Measurements from ENCODE around the gene SORCS2. TPM values are rescaled to one million over a fixed set of nuclear protein-coding genes. Genes with fewer than 3 reads are reported as not detected.

Gene SORCS2
- total RNA-seq, 4 donors from 2014 or later, result 1.1 to 2.5 (median 2.0) TPM

- no peak overlapping the region for H3K4me3 ChIP-seq
- peaks cover 3 to 17% (median 5%) of the 10 kb centered on the region in 3 donors for H3K4me1 ChIP-seq
- DNase-seq, result no peak
- WGBS, 2 donors, result 75 to 76% methylated on average over 4 to 5 of the region's 7 CpGs
- intact Hi-C loops (cut with DNase I), result no loop called here
- peaks cover 0 to 41% (median 0%) of the 10 kb centered on the region in 4 donors for H3K27me3 ChIP-seq
- no peak overlapping the region for H3K27ac ChIP-seq
- no peaks in the 10 kb centered on the region for H3K36me3 ChIP-seq
- no peak for TF ChIP-seq POLR2A (IDR thresholded peaks at IDR 0.05)
- no peak for TF ChIP-seq CTCF (IDR thresholded peaks at IDR 0.05)
- H3K9me3 ChIP-seq, result peaks cover 0 to 2% (median under 1%) of the 10 kb centered on the region in 3 donors
Observed at GRCh38 chr4:7638984-7639789, 446.8 kb downstream of the SORCS2 start.

- Histone ChIP-seq H3K27me3 (peaks cover 0 to 35% (median 0%) of the 10 kb centered on the region in 4 donors), H3K4me3 (no peak overlapping the region), H3K4me1 (peaks cover 2 to 10% (median 3%) of the 10 kb centered on the region in 3 donors), H3K9me3 (peaks cover 0 to 10% (median 6%) of the 10 kb centered on the region in 3 donors), H3K27ac (no peak overlapping the region), H3K36me3 (no peaks in the 10 kb centered on the region)
- WGBS, 2 donors, result 73 to 77% methylated on average over 6 of the region's 6 CpGs
- TF ChIP-seq POLR2A (IDR thresholded peaks at IDR 0.05), result no peak
- no peak for DNase-seq
- intact Hi-C loops (cut with DNase I), result no loop called here
Observed at GRCh38 chr4:7640136-7640535, 447.8 kb downstream of the SORCS2 start.

GRCh38 chr4:7641712-7642111 is 449.4 kb downstream of the SORCS2 start:
- intact Hi-C loops (cut with DNase I), result no loop called here
- Histone ChIP-seq H3K4me1 (no peaks in the 10 kb centered on the region), H3K27me3 (peaks cover 0 to 29% (median 0%) of the 10 kb centered on the region in 4 donors), H3K27ac (no peak overlapping the region), H3K36me3 (no peaks in the 10 kb centered on the region), H3K4me3 (no peak overlapping the region), H3K9me3 (peaks cover 0 to 10% (median 6%) of the 10 kb centered on the region in 3 donors)
- no peak for DNase-seq
- no peak for TF ChIP-seq POLR2A (IDR thresholded peaks at IDR 0.05)
- no peak for TF ChIP-seq CTCF (IDR thresholded peaks at IDR 0.05)

- Histone ChIP-seq H3K4me1 (no peaks in the 10 kb centered on the region), H3K27me3 (peaks cover 0 to 24% (median 0%) of the 10 kb centered on the region in 4 donors), H3K9me3 (peaks cover 0 to 10% (median 6%) of the 10 kb centered on the region in 3 donors), H3K4me3 (no peak overlapping the region), H3K36me3 (no peaks in the 10 kb centered on the region), H3K27ac (no peak overlapping the region)
- intact Hi-C loops (cut with DNase I), result no loop called here
- WGBS, 2 donors, result 51 to 61% methylated on average over 9 of the region's 9 CpGs
- TF ChIP-seq POLR2A (IDR thresholded peaks at IDR 0.05), result no peak
- TF ChIP-seq CTCF (IDR thresholded peaks at IDR 0.05), result no peak
- DNase-seq, result no peak
Observed at GRCh38 chr4:7642741-7643458, 450.6 kb downstream of the SORCS2 start.

- intact Hi-C loops (cut with DNase I), result no loop called here
- no peak overlapping the region for H3K27ac ChIP-seq
- 86 to 100% methylated on average over 1 of the region's 1 CpG for WGBS, 2 donors
- H3K27me3 ChIP-seq, result peaks cover 0 to 16% (median 0%) of the 10 kb centered on the region in 4 donors
- no peak for DNase-seq
- no peak for TF ChIP-seq CTCF (IDR thresholded peaks at IDR 0.05)
- TF ChIP-seq POLR2A (IDR thresholded peaks at IDR 0.05), result no peak
- H3K4me3 ChIP-seq, result no peak overlapping the region
- no peaks in the 10 kb centered on the region for H3K36me3 ChIP-seq
- H3K4me1 ChIP-seq, result peaks cover 0 to 17% (median 4%) of the 10 kb centered on the region in 3 donors
- peaks cover 0 to 10% (median 6%) of the 10 kb centered on the region in 3 donors for H3K9me3 ChIP-seq
Observed at GRCh38 chr4:7645158-7645557, 452.8 kb downstream of the SORCS2 start.

Measured in esophagus squamous epithelium (tissue), 5 donors.